Fibroblast of villous mesenchyme (primary cell): ENCODE results near the gene R3HDM4. TPM values are rescaled to one million over a fixed set of nuclear protein-coding genes. Genes with fewer than 3 reads are reported as not detected.
"Not testable (repeated sequence)": the region's sequence is repeated elsewhere in the genome, so short reads cannot be mapped to it uniquely, and the experiment has no call there.

Experiments used
- DNase-seq: peaks from one replicate; pipeline ENCODE4 v3.0.0-alpha.2; 2010; ENCODE audit warnings: low read depth
- H3K4me3 ChIP-seq: 2 replicates; pipeline ENCODE4 v1.5.1; 2011; ENCODE audit warnings: low read depth, mild to moderate bottlenecking, low read length
- CTCF ChIP-seq: IDR thresholded peaks from 2 replicates; pipeline ENCODE4 v1.5.1; 2012; ENCODE audit warnings: low read depth, mild to moderate bottlenecking, low read length; ENCODE audit not compliant: insufficient read depth
- total RNA-seq: library from RNA; depleted of rRNA; stranded (reverse); fragments of >200 nt; gene quantifications from 2 replicates; pipeline ENCODE4 v1.2.3, GENCODE V29; 2012

R3HDM4 gene
- total RNA-seq, 1 donor = 26.3 TPM

- TF ChIP-seq CTCF = no peak
- peak; percentile 83 for DNase-seq
- H3K4me3 ChIP-seq = peak within 1 kb of the TSS; percentile 56
These were observed 53.9 kb downstream of the R3HDM4 start, which contains the start of gene CFD for GRCh38 chr19:858868-859843. Gene CFD (plus strand): TSS chr19:859664. CDS start chr19:859690, 26 bp downstream.

GRCh38 chr19:858284-858683, 54.7 kb downstream of the R3HDM4 start:
- no peak for DNase-seq
- no peak overlapping the region for H3K4me3 ChIP-seq
- no peak for TF ChIP-seq CTCF

- no peak for DNase-seq
These were observed 57.4 kb downstream of the R3HDM4 start for GRCh38 chr19:855566-856120.

GRCh38 chr19:855142-855541, 57.9 kb downstream of the R3HDM4 start:
- DNase-seq = no peak
- H3K4me3 ChIP-seq = no peak overlapping the region
- no peak for TF ChIP-seq CTCF

More at GRCh38 chr19:855566-856120, 57.4 kb downstream of the R3HDM4 start:
- H3K4me3 ChIP-seq = no peak overlapping the region
- no peak for TF ChIP-seq CTCF

GRCh38 chr19:854549-854948, 58.5 kb downstream of the R3HDM4 start:
- no peak for DNase-seq
- no peak for TF ChIP-seq CTCF
- no peak overlapping the region for H3K4me3 ChIP-seq

- DNase-seq, H3K4me3 ChIP-seq: not testable (repeated sequence)
These were observed 59.3 kb downstream of the R3HDM4 start for GRCh38 chr19:853614-854220.

GRCh38 chr19:853014-853585, 59.9 kb downstream of the R3HDM4 start:
- TF ChIP-seq CTCF = no peak
- no peak overlapping the region for H3K4me3 ChIP-seq
- no peak for DNase-seq
